ENCODE measurements around the gene RSL1D1. TPM values are rescaled to one million over a fixed set of nuclear protein-coding genes. Genes with fewer than 3 reads are reported as not detected.

RSL1D1 gene
- total RNA-seq, 1 donor from 2014 or later: 86.9 TPM

- no peak overlapping the region for H3K27ac Mint-ChIP-seq (ENCODE audit: unreplicated experiment)
- H3K36me3 Mint-ChIP-seq (ENCODE audit: low read depth, unreplicated experiment): no peaks in the 10 kb centered on the region
- H3K9me3 Mint-ChIP-seq (ENCODE audit: unreplicated experiment): no peaks in the 10 kb centered on the region
- TF ChIP-seq, protein P1, sequence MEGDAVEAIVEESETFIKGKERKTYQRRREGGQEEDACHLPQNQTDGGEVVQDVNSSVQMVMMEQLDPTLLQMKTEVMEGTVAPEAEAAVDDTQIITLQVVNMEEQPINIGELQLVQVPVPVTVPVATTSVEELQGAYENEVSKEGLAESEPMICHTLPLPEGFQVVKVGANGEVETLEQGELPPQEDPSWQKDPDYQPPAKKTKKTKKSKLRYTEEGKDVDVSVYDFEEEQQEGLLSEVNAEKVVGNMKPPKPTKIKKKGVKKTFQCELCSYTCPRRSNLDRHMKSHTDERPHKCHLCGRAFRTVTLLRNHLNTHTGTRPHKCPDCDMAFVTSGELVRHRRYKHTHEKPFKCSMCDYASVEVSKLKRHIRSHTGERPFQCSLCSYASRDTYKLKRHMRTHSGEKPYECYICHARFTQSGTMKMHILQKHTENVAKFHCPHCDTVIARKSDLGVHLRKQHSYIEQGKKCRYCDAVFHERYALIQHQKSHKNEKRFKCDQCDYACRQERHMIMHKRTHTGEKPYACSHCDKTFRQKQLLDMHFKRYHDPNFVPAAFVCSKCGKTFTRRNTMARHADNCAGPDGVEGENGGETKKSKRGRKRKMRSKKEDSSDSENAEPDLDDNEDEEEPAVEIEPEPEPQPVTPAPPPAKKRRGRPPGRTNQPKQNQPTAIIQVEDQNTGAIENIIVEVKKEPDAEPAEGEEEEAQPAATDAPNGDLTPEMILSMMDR (IDR thresholded peaks at IDR 0.05; ENCODE audit: unreplicated experiment): no peak
- no peak for DNase-seq (ENCODE audit: low spot score)
- H3K27me3 Mint-ChIP-seq (ENCODE audit: unreplicated experiment): peaks cover under 1% of the 10 kb centered on the region
- peak overlapping the region; percentile 63 for H3K4me3 Mint-ChIP-seq (ENCODE audit: unreplicated experiment)
- peaks cover 5% of the 10 kb centered on the region for H3K4me1 Mint-ChIP-seq (ENCODE audit: unreplicated experiment)
Measured at GRCh38 chr16:11869353-11870228, 18.2 kb upstream of the RSL1D1 start.

DNA sequence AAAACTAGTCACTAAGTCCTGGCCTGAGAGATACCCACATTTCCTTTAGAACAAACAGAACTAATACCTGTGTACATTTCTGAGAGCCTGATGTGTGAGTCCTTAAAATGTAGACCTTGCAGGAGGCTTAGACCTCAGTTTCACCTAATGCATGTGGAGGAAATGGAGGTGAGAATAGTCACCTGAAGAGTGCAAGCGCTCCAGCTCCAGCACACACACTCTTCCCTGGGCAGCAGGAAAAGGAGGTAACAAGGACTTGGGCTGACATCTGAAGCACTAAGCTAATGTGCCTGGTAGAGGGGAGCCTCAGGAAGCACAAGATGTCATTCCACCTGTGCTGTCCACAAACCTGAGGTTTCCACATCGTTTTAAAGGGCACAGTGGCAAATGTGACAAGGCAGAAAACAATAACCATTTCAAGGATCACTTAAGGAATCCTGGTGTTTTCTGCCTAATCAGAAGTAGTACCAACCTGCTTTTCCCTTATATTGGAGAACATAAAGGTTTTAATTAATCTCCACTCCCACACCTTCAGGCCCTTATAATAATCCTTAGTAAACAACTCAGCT, 17.2 kb upstream of the RSL1D1 start:
- Mint-ChIP-seq H3K9me3 (ENCODE audit: unreplicated experiment) (no peaks in the 10 kb centered on the region), H3K4me3 (ENCODE audit: unreplicated experiment) (no peak overlapping the region), H3K27ac (ENCODE audit: unreplicated experiment) (no peak overlapping the region), H3K36me3 (ENCODE audit: low read depth, unreplicated experiment) (no peaks in the 10 kb centered on the region), H3K4me1 (ENCODE audit: unreplicated experiment) (peaks cover 5% of the 10 kb centered on the region), H3K27me3 (ENCODE audit: unreplicated experiment) (peaks cover 1% of the 10 kb centered on the region)
- DNase-seq (ENCODE audit: low spot score): no peak
- TF ChIP-seq, protein P1 (IDR thresholded peaks at IDR 0.05; ENCODE audit: unreplicated experiment): no peak

DNA sequence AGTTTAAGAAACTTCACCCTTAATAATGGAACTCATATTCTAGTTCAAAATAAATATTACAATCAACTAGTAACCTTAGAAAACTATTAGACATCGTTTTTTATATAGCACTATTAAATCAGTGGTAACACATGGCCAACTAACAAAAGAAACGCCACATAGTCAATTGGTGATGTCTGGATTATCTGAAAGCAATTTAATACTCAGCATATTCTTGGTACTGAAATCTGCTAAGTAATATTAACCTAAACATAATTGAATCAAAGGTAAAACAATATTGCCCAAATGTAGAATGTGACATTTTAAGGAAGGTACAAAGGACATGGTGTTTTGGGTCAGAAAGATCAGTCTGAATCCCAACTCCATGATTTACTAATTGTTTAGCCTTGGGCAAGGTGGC, 11.1 kb upstream of the RSL1D1 start:
- no peaks in the 10 kb centered on the region for H3K36me3 Mint-ChIP-seq (ENCODE audit: low read depth, unreplicated experiment)
- DNase-seq (ENCODE audit: low spot score): no peak
- H3K4me1 Mint-ChIP-seq (ENCODE audit: unreplicated experiment): no peaks in the 10 kb centered on the region
- TF ChIP-seq, protein P1 (IDR thresholded peaks at IDR 0.05; ENCODE audit: unreplicated experiment): no peak
- peaks cover 1% of the 10 kb centered on the region for H3K27me3 Mint-ChIP-seq (ENCODE audit: unreplicated experiment)
- no peak overlapping the region for H3K27ac Mint-ChIP-seq (ENCODE audit: unreplicated experiment)
- no peaks in the 10 kb centered on the region for H3K9me3 Mint-ChIP-seq (ENCODE audit: unreplicated experiment)
- no peak overlapping the region for H3K4me3 Mint-ChIP-seq (ENCODE audit: unreplicated experiment)

GRCh38 chr16:11857161-11857560, 5.8 kb upstream of the RSL1D1 start:
- H3K4me3 Mint-ChIP-seq (ENCODE audit: unreplicated experiment): no peak overlapping the region
- H3K27ac Mint-ChIP-seq (ENCODE audit: unreplicated experiment): no peak overlapping the region
- no peak for DNase-seq (ENCODE audit: low spot score)
- peaks cover 1% of the 10 kb centered on the region for H3K27me3 Mint-ChIP-seq (ENCODE audit: unreplicated experiment)
- peaks cover 1% of the 10 kb centered on the region for H3K4me1 Mint-ChIP-seq (ENCODE audit: unreplicated experiment)
- TF ChIP-seq, protein P1 (IDR thresholded peaks at IDR 0.05; ENCODE audit: unreplicated experiment): no peak
- no peaks in the 10 kb centered on the region for H3K9me3 Mint-ChIP-seq (ENCODE audit: unreplicated experiment)
- no peaks in the 10 kb centered on the region for H3K36me3 Mint-ChIP-seq (ENCODE audit: low read depth, unreplicated experiment)
